Memory B cell (primary cell): ENCODE data around the gene PRSS3.
A peak's percentile ranks its signal among the peaks of the same experiment; 100 is the strongest.
"Not testable (repeated sequence)": the region's sequence is repeated elsewhere in the genome, so short reads cannot be mapped to it uniquely, and the experiment has no call there.

Experiments
- ATAC-seq: fragments of 150-1000 bp; cut with Tn5 transposase; 2 replicates; pipeline ENCODE4 v1.10.0; 2021; ENCODE audit warnings: low read depth, mild to moderate bottlenecking, moderate library complexity
- DNase-seq, 2 donors: peaks; one replicate each; pipeline ENCODE4 v3.0.0; 2022; ENCODE audit warnings: low spot score in 2 of 2
- H3K27ac Mint-ChIP-seq: one replicate; pipeline ENCODE4 v1.8.0; 2022; ENCODE audit warnings: mild to moderate bottlenecking, moderate library complexity, mixed read lengths
- H3K27me3 Mint-ChIP-seq: one replicate; pipeline ENCODE4 v1.8.0; 2022; ENCODE audit warnings: mixed read lengths
- H3K36me3 Mint-ChIP-seq: one replicate; pipeline ENCODE4 v1.8.0; 2022; ENCODE audit warnings: mild to moderate bottlenecking, mixed read lengths
- H3K4me1 Mint-ChIP-seq: one replicate; pipeline ENCODE4 v1.8.0; 2022; ENCODE audit warnings: mixed read lengths
- H3K4me3 Mint-ChIP-seq: one replicate; pipeline ENCODE4 v1.8.0; 2022; ENCODE audit warnings: mild to moderate bottlenecking, moderate library complexity, mixed read lengths
- H3K9me3 Mint-ChIP-seq: one replicate; pipeline ENCODE4 v1.8.0; 2022; ENCODE audit warnings: mixed read lengths

PRSS3 gene

GRCh38 chr9:33774074-33774659 is 21.2 kb upstream of the PRSS3 start:
- ATAC-seq, H3K9me3 Mint-ChIP-seq, H3K4me1 Mint-ChIP-seq, H3K4me3 Mint-ChIP-seq, H3K27me3 Mint-ChIP-seq, H3K36me3 Mint-ChIP-seq, DNase-seq, H3K27ac Mint-ChIP-seq: not testable (repeated sequence)

GRCh38 chr9:33776578-33776977 is 18.8 kb upstream of the PRSS3 start:
- peak overlapping the region; percentile 6 for H3K4me3 Mint-ChIP-seq
- DNase-seq (no peak), ATAC-seq (no peak)
- peaks cover 2% of the 10 kb centered on the region for H3K4me1 Mint-ChIP-seq
- H3K27ac Mint-ChIP-seq = no peak overlapping the region
- peaks cover 14% of the 10 kb centered on the region for H3K27me3 Mint-ChIP-seq
- no peaks in the 10 kb centered on the region for H3K36me3 Mint-ChIP-seq
- H3K9me3 Mint-ChIP-seq = peaks cover 2% of the 10 kb centered on the region

- Mint-ChIP-seq H3K4me3 (no peak overlapping the region), H3K9me3 (peaks cover 2% of the 10 kb centered on the region), H3K27ac (no peak overlapping the region), H3K36me3 (no peaks in the 10 kb centered on the region), H3K27me3 (peaks cover 14% of the 10 kb centered on the region), H3K4me1 (peaks cover 2% of the 10 kb centered on the region)
- peak; percentile 40 to 51 for DNase-seq
- ATAC-seq = peak; percentile 87
These were observed 16.5 kb upstream of the PRSS3 start for GRCh38 chr9:33778700-33779351.

GRCh38 chr9:33780276-33780675 is 15.1 kb upstream of the PRSS3 start:
- H3K27me3 Mint-ChIP-seq = peaks cover 15% of the 10 kb centered on the region
- H3K36me3 Mint-ChIP-seq = no peaks in the 10 kb centered on the region
- H3K4me1 Mint-ChIP-seq = peaks cover 2% of the 10 kb centered on the region
- no peak overlapping the region for H3K27ac Mint-ChIP-seq
- no peak for DNase-seq
- ATAC-seq = no peak
- H3K9me3 Mint-ChIP-seq = peaks cover 2% of the 10 kb centered on the region
- H3K4me3 Mint-ChIP-seq = no peak overlapping the region

- DNase-seq = no peak
- H3K27me3 Mint-ChIP-seq = peaks cover 16% of the 10 kb centered on the region
- H3K4me3 Mint-ChIP-seq = no peak overlapping the region
- no peaks in the 10 kb centered on the region for H3K9me3 Mint-ChIP-seq
- H3K4me1 Mint-ChIP-seq = peaks cover 9% of the 10 kb centered on the region
- ATAC-seq = no peak
- H3K27ac Mint-ChIP-seq = no peak overlapping the region
- H3K36me3 Mint-ChIP-seq = no peaks in the 10 kb centered on the region
These were observed 13.6 kb upstream of the PRSS3 start for GRCh38 chr9:33781736-33782135.

GRCh38 chr9:33782395-33783152 is 12.8 kb upstream of the PRSS3 start:
- DNase-seq (no peak), ATAC-seq (no peak)
- H3K9me3 Mint-ChIP-seq = no peaks in the 10 kb centered on the region
- H3K4me3 Mint-ChIP-seq = no peak overlapping the region
- no peaks in the 10 kb centered on the region for H3K36me3 Mint-ChIP-seq
- no peak overlapping the region for H3K27ac Mint-ChIP-seq
- peaks cover 16% of the 10 kb centered on the region for H3K27me3 Mint-ChIP-seq
- peaks cover 9% of the 10 kb centered on the region for H3K4me1 Mint-ChIP-seq

- H3K4me3 Mint-ChIP-seq = no peak overlapping the region
- H3K9me3 Mint-ChIP-seq = no peaks in the 10 kb centered on the region
- ATAC-seq = peak; percentile 53
- H3K27ac Mint-ChIP-seq = no peak overlapping the region
- H3K4me1 Mint-ChIP-seq = peaks cover 7% of the 10 kb centered on the region
- no peak for DNase-seq
- no peaks in the 10 kb centered on the region for H3K36me3 Mint-ChIP-seq
- peaks cover 13% of the 10 kb centered on the region for H3K27me3 Mint-ChIP-seq
These were observed 9.4 kb upstream of the PRSS3 start for GRCh38 chr9:33785914-33786313.

GRCh38 chr9:33786681-33787080 is 8.7 kb upstream of the PRSS3 start:
- no peak for DNase-seq
- Mint-ChIP-seq H3K9me3 (no peaks in the 10 kb centered on the region), H3K4me3 (no peak overlapping the region)

GRCh38 chr9:33787839-33788238 is 7.5 kb upstream of the PRSS3 start:
- Mint-ChIP-seq H3K27ac (no peak overlapping the region), H3K27me3 (peaks cover 12% of the 10 kb centered on the region)
- ATAC-seq = no peak

More at GRCh38 chr9:33786681-33787080, 8.7 kb upstream of the PRSS3 start:
- Mint-ChIP-seq H3K36me3 (no peaks in the 10 kb centered on the region), H3K27ac (no peak overlapping the region), H3K27me3 (peaks cover 11% of the 10 kb centered on the region), H3K4me1 (peaks cover 7% of the 10 kb centered on the region)
- ATAC-seq = no peak

GRCh38 chr9:33789429-33789828 is 5.9 kb upstream of the PRSS3 start:
- not testable (repeated sequence) for H3K27ac Mint-ChIP-seq, H3K4me3 Mint-ChIP-seq, ATAC-seq, H3K36me3 Mint-ChIP-seq, H3K4me1 Mint-ChIP-seq, H3K9me3 Mint-ChIP-seq, H3K27me3 Mint-ChIP-seq, DNase-seq

More at GRCh38 chr9:33787839-33788238, 7.5 kb upstream of the PRSS3 start:
- H3K9me3 Mint-ChIP-seq = no peaks in the 10 kb centered on the region
- no peaks in the 10 kb centered on the region for H3K36me3 Mint-ChIP-seq
- no peak for DNase-seq
- H3K4me3 Mint-ChIP-seq = no peak overlapping the region
- peaks cover 7% of the 10 kb centered on the region for H3K4me1 Mint-ChIP-seq

GRCh38 chr9:33791117-33791516 is 4.2 kb upstream of the PRSS3 start:
- Mint-ChIP-seq H3K4me1 (no peaks in the 10 kb centered on the region), H3K4me3 (no peak overlapping the region), H3K27ac (no peak overlapping the region), H3K36me3 (no peaks in the 10 kb centered on the region), H3K27me3 (peaks cover 10% of the 10 kb centered on the region), H3K9me3 (no peaks in the 10 kb centered on the region)
- DNase-seq (no peak), ATAC-seq (no peak)

GRCh38 chr9:33793496-33793895 is 1.9 kb upstream of the PRSS3 start:
- peaks cover 17% of the 10 kb centered on the region for H3K27me3 Mint-ChIP-seq
- H3K27ac Mint-ChIP-seq, H3K4me1 Mint-ChIP-seq, DNase-seq, H3K4me3 Mint-ChIP-seq, ATAC-seq, H3K36me3 Mint-ChIP-seq, H3K9me3 Mint-ChIP-seq: not testable (repeated sequence)

- ATAC-seq (peak; percentile 45), DNase-seq (no peak)
- H3K9me3 Mint-ChIP-seq = no peaks in the 10 kb centered on the region
- no peak overlapping the region for H3K27ac Mint-ChIP-seq
- no peak overlapping the region for H3K4me3 Mint-ChIP-seq
- H3K36me3 Mint-ChIP-seq = no peaks in the 10 kb centered on the region
- peaks cover 20% of the 10 kb centered on the region for H3K27me3 Mint-ChIP-seq
- no peaks in the 10 kb centered on the region for H3K4me1 Mint-ChIP-seq
These were observed 801 bp upstream of the PRSS3 start for GRCh38 chr9:33794560-33794959.

GRCh38 chr9:33795819-33796218 is 458 bp downstream of the PRSS3 start:
- Mint-ChIP-seq H3K27ac (no peak overlapping the region), H3K4me1 (no peaks in the 10 kb centered on the region), H3K9me3 (no peaks in the 10 kb centered on the region), H3K4me3 (no peak overlapping the region), H3K36me3 (no peaks in the 10 kb centered on the region), H3K27me3 (peaks cover 24% of the 10 kb centered on the region)
- ATAC-seq = no peak
- DNase-seq = no peak
